HG03354 (cell line): ENCODE measurements around the gene STAG2.

Experiments used
- ATAC-seq: cut with Tn5 transposase; IDR thresholded peaks from one replicate; pipeline ENCODE4 v1.9.1; 2021; ENCODE audit warnings: mild to moderate bottlenecking; ENCODE audit not compliant: unreplicated experiment, poor library complexity, severe bottlenecking

Gene STAG2

GRCh38 chrX:124145749-124146148 lies 184.2 kb downstream of the STAG2 start:
- ATAC-seq = no peak

GRCh38 chrX:124151195-124151594 lies 189.7 kb downstream of the STAG2 start:
- ATAC-seq = no peak
